Prostate gland (tissue), 2 donors: Measurements from ENCODE around the gene POP5.

Experiments used
- CTCF ChIP-seq, 4 experiments: fragments of 200-600 bp in 2 of 4; fragments of 450-650 bp in 2 of 4; sonication (generic) in 2 of 4; IDR thresholded peaks; 1 replicate in 3 of 4; 2 replicates in 1 of 4; pipeline ENCODE4 v1.5.1; 2016 to 2019; ENCODE audit warnings: antibody characterized with exemption in 4 of 4, mild to moderate bottlenecking in 2 of 4, moderate library complexity in 2 of 4
- POLR2A ChIP-seq: fragments of 450-650 bp; IDR thresholded peaks from one replicate; pipeline ENCODE4 v1.6.1; 2016; ENCODE audit warnings: antibody characterized with exemption, mild to moderate bottlenecking

DNA sequence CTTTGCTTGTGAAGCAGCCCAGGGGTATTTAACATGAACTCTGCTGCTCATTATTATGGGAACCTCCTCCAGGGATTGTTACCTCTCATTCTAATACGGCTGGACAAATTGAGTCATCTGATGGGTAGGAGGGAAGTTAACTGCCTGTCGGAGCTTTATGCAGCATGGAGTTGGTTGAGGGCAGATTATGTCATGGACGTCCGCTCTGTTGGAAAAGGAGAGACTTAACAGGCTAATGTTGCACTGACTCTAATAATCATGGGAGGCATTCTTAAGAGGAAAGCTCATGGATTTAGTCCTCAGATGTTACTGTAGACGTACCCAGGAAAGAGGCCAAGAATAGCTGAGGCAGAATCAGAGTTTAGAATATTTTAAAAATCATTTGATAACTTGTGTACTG, 9.9 kb downstream of the POP5 start:
- TF ChIP-seq POLR2A (no peak), CTCF (IDR thresholded peaks at IDR 0.05) (no peak)
